HEK293 (cell line): ENCODE data around the gene ZSCAN5B.
A peak's percentile ranks its signal among the peaks of the same experiment; 100 is the strongest.

ENCODE experiments used
- SETDB1 ChIP-seq: IDR thresholded peaks from one replicate; pipeline ENCODE4 v1.6.1; 2017; ENCODE audit warnings: mild to moderate bottlenecking, low read length, moderate library complexity, mixed read lengths; ENCODE audit not compliant: insufficient read length
- SP2 ChIP-seq: fragments of 450-650 bp; formaldehyde crosslinking; IDR thresholded peaks from 2 replicates; pipeline ENCODE4 v1.5.1; 2016; ENCODE audit warnings: missing biosample characterization, missing genetic modification characterization
- WT1 ChIP-seq: fragments of 450-650 bp; formaldehyde crosslinking; IDR thresholded peaks from 2 replicates; pipeline ENCODE4 v1.5.1; 2016; ENCODE audit warnings: missing biosample characterization, missing genetic modification characterization
- ZBTB17 ChIP-seq: fragments of 450-650 bp; formaldehyde crosslinking; IDR thresholded peaks from 2 replicates; pipeline ENCODE4 v1.5.1; 2016; ENCODE audit warnings: missing biosample characterization, missing genetic modification characterization
- ZBTB20 ChIP-seq: fragments of 450-650 bp; formaldehyde crosslinking; IDR thresholded peaks from 2 replicates; pipeline ENCODE4 v1.5.1; 2016; ENCODE audit warnings: missing biosample characterization, missing genetic modification characterization
- ZBTB48 ChIP-seq: fragments of 450-650 bp; formaldehyde crosslinking; IDR thresholded peaks from 2 replicates; pipeline ENCODE4 v1.5.1; 2016; ENCODE audit warnings: missing biosample characterization, missing genetic modification characterization
- ZFP41 ChIP-seq: fragments of 450-650 bp; formaldehyde crosslinking; IDR thresholded peaks from 2 replicates; pipeline ENCODE4 v1.5.1; 2016; ENCODE audit warnings: missing biosample characterization, missing genetic modification characterization, borderline replicate concordance
- ZFP69B ChIP-seq: fragments of 450-650 bp; formaldehyde crosslinking; IDR thresholded peaks from 2 replicates; pipeline ENCODE4 v1.5.1; 2016; ENCODE audit warnings: missing biosample characterization, missing genetic modification characterization
- ZNF138 ChIP-seq: fragments of 450-650 bp; formaldehyde crosslinking; IDR thresholded peaks from 2 replicates; pipeline ENCODE4 v1.5.1; 2016; ENCODE audit warnings: missing biosample characterization, missing genetic modification characterization, borderline replicate concordance
- ZNF157 ChIP-seq: fragments of 450-650 bp; formaldehyde crosslinking; IDR thresholded peaks from 2 replicates; pipeline ENCODE4 v1.5.1; 2016; ENCODE audit warnings: missing biosample characterization, missing genetic modification characterization
- ZNF169 ChIP-seq: fragments of 450-650 bp; formaldehyde crosslinking; IDR thresholded peaks from 2 replicates; pipeline ENCODE4 v1.5.1; 2016; ENCODE audit warnings: missing biosample characterization, missing genetic modification characterization
- ZNF211 ChIP-seq: fragments of 450-650 bp; formaldehyde crosslinking; IDR thresholded peaks from 2 replicates; pipeline ENCODE4 v1.5.1; 2016; ENCODE audit warnings: low read depth, missing biosample characterization, missing genetic modification characterization
- ZNF311 ChIP-seq: fragments of 450-650 bp; formaldehyde crosslinking; IDR thresholded peaks from 2 replicates; pipeline ENCODE4 v1.5.1; 2017; ENCODE audit warnings: missing biosample characterization, missing genetic modification characterization, borderline replicate concordance
- ZNF394 ChIP-seq: fragments of 450-650 bp; formaldehyde crosslinking; IDR thresholded peaks from 2 replicates; pipeline ENCODE4 v1.5.1; 2016; ENCODE audit warnings: missing biosample characterization, missing genetic modification characterization, mild to moderate bottlenecking, moderate library complexity, borderline replicate concordance
- ZNF433 ChIP-seq: fragments of 450-650 bp; formaldehyde crosslinking; IDR thresholded peaks from 2 replicates; pipeline ENCODE4 v1.5.1; 2016; ENCODE audit warnings: missing biosample characterization, missing genetic modification characterization, low read depth
- ZNF501 ChIP-seq: fragments of 450-650 bp; formaldehyde crosslinking; IDR thresholded peaks from 2 replicates; pipeline ENCODE4 v1.5.1; 2016; ENCODE audit warnings: missing biosample characterization, missing genetic modification characterization
- ZNF514 ChIP-seq: fragments of 450-650 bp; formaldehyde crosslinking; IDR thresholded peaks from 2 replicates; pipeline ENCODE4 v1.5.1; 2016; ENCODE audit warnings: missing biosample characterization, missing genetic modification characterization
- ZNF530 ChIP-seq: fragments of 450-650 bp; formaldehyde crosslinking; IDR thresholded peaks from 2 replicates; pipeline ENCODE4 v1.5.1; 2016; ENCODE audit warnings: low read depth, missing biosample characterization, missing genetic modification characterization
- ZNF555 ChIP-seq: fragments of 450-650 bp; formaldehyde crosslinking; conservative IDR thresholded peaks from 2 replicates; pipeline ENCODE4 v1.5.1; 2017; ENCODE audit warnings: missing biosample characterization, mild to moderate bottlenecking, missing genetic modification characterization, inconsistent platforms
- ZNF660 ChIP-seq: fragments of 450-650 bp; IDR thresholded peaks from 2 replicates; pipeline ENCODE4 v1.5.1; 2018; ENCODE audit warnings: missing biosample characterization, mild to moderate bottlenecking, missing genetic modification characterization
- ZNF777 ChIP-seq: fragments of 450-650 bp; formaldehyde crosslinking; IDR thresholded peaks from 2 replicates; pipeline ENCODE4 v1.5.1; 2017; ENCODE audit warnings: missing biosample characterization, missing genetic modification characterization, borderline replicate concordance
- ZNF785 ChIP-seq: fragments of 450-650 bp; formaldehyde crosslinking; IDR thresholded peaks from 2 replicates; pipeline ENCODE4 v1.5.1; 2016; ENCODE audit warnings: missing biosample characterization, missing genetic modification characterization
- TF ChIP-seq, protein P1 (sequence below): fragments of 450-650 bp; formaldehyde crosslinking; IDR thresholded peaks from 2 replicates; pipeline ENCODE4 v1.5.1; 2017; ENCODE audit warnings: missing biosample characterization, mild to moderate bottlenecking, missing genetic modification characterization, moderate library complexity
- TF ChIP-seq, protein P2 (sequence below): fragments of 450-650 bp; formaldehyde crosslinking; IDR thresholded peaks from 2 replicates; pipeline ENCODE4 v1.5.1; 2016; ENCODE audit warnings: missing biosample characterization, missing genetic modification characterization
- TF ChIP-seq, protein P3 (sequence below): fragments of 450-650 bp; formaldehyde crosslinking; IDR thresholded peaks from 2 replicates; pipeline ENCODE4 v1.5.1; 2017; ENCODE audit warnings: missing biosample characterization, missing genetic modification characterization
- TF ChIP-seq, protein P4 (sequence below): sonication (generic); formaldehyde crosslinking; IDR thresholded peaks from 2 replicates; pipeline ENCODE4 v1.8.1; 2022; ENCODE audit warnings: mild to moderate bottlenecking, moderate library complexity, missing genetic modification reagents
- TF ChIP-seq, protein P5 (sequence below): fragments of 450-650 bp; formaldehyde crosslinking; IDR thresholded peaks from 2 replicates; pipeline ENCODE4 v1.5.1; 2016; ENCODE audit warnings: missing biosample characterization, missing genetic modification characterization
- TF ChIP-seq, protein P6 (sequence below): fragments of 450-650 bp; formaldehyde crosslinking; IDR thresholded peaks from 2 replicates; pipeline ENCODE4 v1.5.1; 2017; ENCODE audit warnings: missing biosample characterization, missing genetic modification characterization
- TF ChIP-seq, protein P7 (sequence below): IDR thresholded peaks from 2 replicates; pipeline ENCODE4 v1.6.1; 2011; ENCODE audit warnings: mild to moderate bottlenecking, low read depth, low read length, borderline replicate concordance

Gene ZSCAN5B

DNA sequence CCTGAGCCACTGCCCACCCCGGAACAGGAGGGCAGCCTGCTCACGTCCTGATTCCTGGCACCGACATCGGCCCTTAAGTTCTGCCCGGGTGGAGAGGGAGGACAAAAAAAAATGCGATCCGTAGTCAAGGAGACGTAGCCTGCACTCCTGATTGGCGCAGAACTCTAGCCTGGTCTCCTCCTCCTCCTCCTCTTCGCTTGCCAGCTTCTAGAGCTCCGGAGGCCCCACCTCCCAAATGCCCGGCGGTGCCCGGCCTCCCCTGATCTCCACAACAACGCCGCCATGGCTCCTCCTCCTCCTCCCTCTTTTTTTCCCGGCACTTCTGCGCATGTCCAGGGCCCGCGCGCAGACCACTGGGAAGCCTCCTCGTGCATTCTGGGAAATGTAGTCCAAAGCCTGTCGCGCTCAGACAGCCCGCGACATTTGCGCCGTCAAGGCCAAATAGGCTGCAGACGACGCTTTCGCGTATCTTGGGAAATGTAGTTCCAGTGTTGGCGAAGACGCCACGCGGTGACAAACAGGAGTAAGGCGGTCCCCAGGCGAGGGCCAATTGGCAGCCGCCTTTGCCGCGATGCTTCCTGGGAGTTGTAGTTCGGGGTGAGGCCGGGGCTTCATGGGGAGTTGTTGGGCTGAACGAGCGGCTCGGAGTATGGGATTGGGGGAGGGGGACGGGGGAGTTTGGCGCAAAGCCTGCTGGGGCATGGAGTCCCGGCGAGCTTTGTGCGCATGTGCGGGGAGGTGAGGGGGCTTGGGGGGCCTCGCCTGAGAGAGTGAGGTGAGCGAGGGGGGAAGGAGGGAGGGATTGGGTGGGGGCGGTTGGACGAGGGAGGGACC lies 56.8 kb downstream of the ZSCAN5B start, which contains the start of gene ZNF444 (continued):
- TF ChIP-seq, protein P1, sequence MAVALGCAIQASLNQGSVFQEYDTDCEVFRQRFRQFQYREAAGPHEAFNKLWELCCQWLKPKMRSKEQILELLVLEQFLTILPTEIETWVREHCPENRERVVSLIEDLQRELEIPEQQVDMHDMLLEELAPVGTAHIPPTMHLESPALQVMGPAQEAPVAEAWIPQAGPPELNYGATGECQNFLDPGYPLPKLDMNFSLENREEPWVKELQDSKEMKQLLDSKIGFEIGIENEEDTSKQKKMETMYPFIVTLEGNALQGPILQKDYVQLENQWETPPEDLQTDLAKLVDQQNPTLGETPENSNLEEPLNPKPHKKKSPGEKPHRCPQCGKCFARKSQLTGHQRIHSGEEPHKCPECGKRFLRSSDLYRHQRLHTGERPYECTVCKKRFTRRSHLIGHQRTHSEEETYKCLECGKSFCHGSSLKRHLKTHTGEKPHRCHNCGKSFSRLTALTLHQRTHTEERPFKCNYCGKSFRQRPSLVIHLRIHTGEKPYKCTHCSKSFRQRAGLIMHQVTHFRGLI (tag by site-specific recombination) = peak; percentile 95
- TF ChIP-seq ZNF211 (tag by site-specific recombination) = no peak
- TF ChIP-seq ZNF530 (tag by site-specific recombination) = no peak
- TF ChIP-seq, protein P2, sequence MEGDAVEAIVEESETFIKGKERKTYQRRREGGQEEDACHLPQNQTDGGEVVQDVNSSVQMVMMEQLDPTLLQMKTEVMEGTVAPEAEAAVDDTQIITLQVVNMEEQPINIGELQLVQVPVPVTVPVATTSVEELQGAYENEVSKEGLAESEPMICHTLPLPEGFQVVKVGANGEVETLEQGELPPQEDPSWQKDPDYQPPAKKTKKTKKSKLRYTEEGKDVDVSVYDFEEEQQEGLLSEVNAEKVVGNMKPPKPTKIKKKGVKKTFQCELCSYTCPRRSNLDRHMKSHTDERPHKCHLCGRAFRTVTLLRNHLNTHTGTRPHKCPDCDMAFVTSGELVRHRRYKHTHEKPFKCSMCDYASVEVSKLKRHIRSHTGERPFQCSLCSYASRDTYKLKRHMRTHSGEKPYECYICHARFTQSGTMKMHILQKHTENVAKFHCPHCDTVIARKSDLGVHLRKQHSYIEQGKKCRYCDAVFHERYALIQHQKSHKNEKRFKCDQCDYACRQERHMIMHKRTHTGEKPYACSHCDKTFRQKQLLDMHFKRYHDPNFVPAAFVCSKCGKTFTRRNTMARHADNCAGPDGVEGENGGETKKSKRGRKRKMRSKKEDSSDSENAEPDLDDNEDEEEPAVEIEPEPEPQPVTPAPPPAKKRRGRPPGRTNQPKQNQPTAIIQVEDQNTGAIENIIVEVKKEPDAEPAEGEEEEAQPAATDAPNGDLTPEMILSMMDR (tag by site-specific recombination) = no peak
- no peak for TF ChIP-seq ZBTB48 (tag by site-specific recombination)
- TF ChIP-seq ZNF394 = no peak
- TF ChIP-seq ZFP41 (tag by site-specific recombination) = no peak
- TF ChIP-seq ZNF514 = no peak
- TF ChIP-seq ZNF785 (tag by site-specific recombination) = no peak
- peak; percentile 91 for TF ChIP-seq SP2
- TF ChIP-seq ZNF555 = no peak
- TF ChIP-seq, protein P3, sequence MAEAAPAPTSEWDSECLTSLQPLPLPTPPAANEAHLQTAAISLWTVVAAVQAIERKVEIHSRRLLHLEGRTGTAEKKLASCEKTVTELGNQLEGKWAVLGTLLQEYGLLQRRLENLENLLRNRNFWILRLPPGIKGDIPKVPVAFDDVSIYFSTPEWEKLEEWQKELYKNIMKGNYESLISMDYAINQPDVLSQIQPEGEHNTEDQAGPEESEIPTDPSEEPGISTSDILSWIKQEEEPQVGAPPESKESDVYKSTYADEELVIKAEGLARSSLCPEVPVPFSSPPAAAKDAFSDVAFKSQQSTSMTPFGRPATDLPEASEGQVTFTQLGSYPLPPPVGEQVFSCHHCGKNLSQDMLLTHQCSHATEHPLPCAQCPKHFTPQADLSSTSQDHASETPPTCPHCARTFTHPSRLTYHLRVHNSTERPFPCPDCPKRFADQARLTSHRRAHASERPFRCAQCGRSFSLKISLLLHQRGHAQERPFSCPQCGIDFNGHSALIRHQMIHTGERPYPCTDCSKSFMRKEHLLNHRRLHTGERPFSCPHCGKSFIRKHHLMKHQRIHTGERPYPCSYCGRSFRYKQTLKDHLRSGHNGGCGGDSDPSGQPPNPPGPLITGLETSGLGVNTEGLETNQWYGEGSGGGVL (tag by site-specific recombination) = peak; percentile 76
- 0 out of 2 replicates have a peak, but pooled peaks have one; percentile 13 for TF ChIP-seq ZFP69B (tag by site-specific recombination)
- peak; percentile 95 for TF ChIP-seq ZBTB20 (tag by site-specific recombination)
- no peak for TF ChIP-seq ZNF169
- TF ChIP-seq ZNF777 (tag by site-specific recombination) = no peak
- no peak for TF ChIP-seq SETDB1
- TF ChIP-seq, protein P4, sequence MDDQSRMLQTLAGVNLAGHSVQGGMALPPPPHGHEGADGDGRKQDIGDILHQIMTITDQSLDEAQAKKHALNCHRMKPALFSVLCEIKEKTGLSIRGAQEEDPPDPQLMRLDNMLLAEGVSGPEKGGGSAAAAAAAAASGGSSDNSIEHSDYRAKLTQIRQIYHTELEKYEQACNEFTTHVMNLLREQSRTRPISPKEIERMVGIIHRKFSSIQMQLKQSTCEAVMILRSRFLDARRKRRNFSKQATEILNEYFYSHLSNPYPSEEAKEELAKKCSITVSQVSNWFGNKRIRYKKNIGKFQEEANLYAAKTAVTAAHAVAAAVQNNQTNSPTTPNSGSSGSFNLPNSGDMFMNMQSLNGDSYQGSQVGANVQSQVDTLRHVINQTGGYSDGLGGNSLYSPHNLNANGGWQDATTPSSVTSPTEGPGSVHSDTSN (CRISPR knock-in tag) = peak; percentile 93
- no peak for TF ChIP-seq ZNF138
- TF ChIP-seq WT1 (tag by site-specific recombination) = no peak
- TF ChIP-seq ZNF311 = no peak
- TF ChIP-seq ZBTB17 = peak; percentile 98
- TF ChIP-seq, protein P5, sequence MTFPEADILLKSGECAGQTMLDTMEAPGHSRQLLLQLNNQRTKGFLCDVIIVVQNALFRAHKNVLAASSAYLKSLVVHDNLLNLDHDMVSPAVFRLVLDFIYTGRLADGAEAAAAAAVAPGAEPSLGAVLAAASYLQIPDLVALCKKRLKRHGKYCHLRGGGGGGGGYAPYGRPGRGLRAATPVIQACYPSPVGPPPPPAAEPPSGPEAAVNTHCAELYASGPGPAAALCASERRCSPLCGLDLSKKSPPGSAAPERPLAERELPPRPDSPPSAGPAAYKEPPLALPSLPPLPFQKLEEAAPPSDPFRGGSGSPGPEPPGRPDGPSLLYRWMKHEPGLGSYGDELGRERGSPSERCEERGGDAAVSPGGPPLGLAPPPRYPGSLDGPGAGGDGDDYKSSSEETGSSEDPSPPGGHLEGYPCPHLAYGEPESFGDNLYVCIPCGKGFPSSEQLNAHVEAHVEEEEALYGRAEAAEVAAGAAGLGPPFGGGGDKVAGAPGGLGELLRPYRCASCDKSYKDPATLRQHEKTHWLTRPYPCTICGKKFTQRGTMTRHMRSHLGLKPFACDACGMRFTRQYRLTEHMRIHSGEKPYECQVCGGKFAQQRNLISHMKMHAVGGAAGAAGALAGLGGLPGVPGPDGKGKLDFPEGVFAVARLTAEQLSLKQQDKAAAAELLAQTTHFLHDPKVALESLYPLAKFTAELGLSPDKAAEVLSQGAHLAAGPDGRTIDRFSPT (tag by site-specific recombination) = peak; percentile 95
- TF ChIP-seq ZNF501 (tag by site-specific recombination) = no peak
- TF ChIP-seq ZNF660 (tag by site-specific recombination) = no peak
- TF ChIP-seq ZNF433 (tag by site-specific recombination) = no peak
- TF ChIP-seq, protein P6, sequence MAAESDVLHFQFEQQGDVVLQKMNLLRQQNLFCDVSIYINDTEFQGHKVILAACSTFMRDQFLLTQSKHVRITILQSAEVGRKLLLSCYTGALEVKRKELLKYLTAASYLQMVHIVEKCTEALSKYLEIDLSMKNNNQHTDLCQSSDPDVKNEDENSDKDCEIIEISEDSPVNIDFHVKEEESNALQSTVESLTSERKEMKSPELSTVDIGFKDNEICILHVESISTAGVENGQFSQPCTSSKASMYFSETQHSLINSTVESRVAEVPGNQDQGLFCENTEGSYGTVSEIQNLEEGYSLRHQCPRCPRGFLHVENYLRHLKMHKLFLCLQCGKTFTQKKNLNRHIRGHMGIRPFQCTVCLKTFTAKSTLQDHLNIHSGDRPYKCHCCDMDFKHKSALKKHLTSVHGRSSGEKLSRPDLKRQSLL = no peak
- TF ChIP-seq ZNF157 (tag by site-specific recombination) = no peak
- TF ChIP-seq, protein P7, sequence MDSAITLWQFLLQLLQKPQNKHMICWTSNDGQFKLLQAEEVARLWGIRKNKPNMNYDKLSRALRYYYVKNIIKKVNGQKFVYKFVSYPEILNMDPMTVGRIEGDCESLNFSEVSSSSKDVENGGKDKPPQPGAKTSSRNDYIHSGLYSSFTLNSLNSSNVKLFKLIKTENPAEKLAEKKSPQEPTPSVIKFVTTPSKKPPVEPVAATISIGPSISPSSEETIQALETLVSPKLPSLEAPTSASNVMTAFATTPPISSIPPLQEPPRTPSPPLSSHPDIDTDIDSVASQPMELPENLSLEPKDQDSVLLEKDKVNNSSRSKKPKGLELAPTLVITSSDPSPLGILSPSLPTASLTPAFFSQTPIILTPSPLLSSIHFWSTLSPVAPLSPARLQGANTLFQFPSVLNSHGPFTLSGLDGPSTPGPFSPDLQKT = no peak
